ENCODE results near the gene PILRA.

GRCh38 chr7:100444311-100445278 lies 71.3 kb downstream of the PILRA start:
- TF ChIP-seq ZNF263 (CRISPR knock-in tag; IDR thresholded peaks at IDR 0.05; ENCODE audit: low read depth) = no peak
- no peak for TF ChIP-seq CTCF (IDR thresholded peaks at IDR 0.05)
- TF ChIP-seq SOX15 (CRISPR knock-in tag; IDR thresholded peaks at IDR 0.05) = no peak
- TF ChIP-seq ELF4 (CRISPR knock-in tag; IDR thresholded peaks at IDR 0.05; ENCODE audit: low read depth) = no peak
- no peak for TF ChIP-seq TEAD4 (CRISPR knock-in tag; IDR thresholded peaks at IDR 0.05)
- no peak for TF ChIP-seq MYBL2 (CRISPR knock-in tag; IDR thresholded peaks at IDR 0.05)
- no peak for TF ChIP-seq SP1 (CRISPR knock-in tag; conservative IDR thresholded peaks at IDR 0.05)
- no peak for TF ChIP-seq ATF2 (CRISPR knock-in tag; IDR thresholded peaks at IDR 0.05; ENCODE audit: borderline replicate concordance, low read depth)
- TF ChIP-seq ZBTB43 (CRISPR knock-in tag; IDR thresholded peaks at IDR 0.05) = no peak
- no peak for TF ChIP-seq SMAD3 (CRISPR knock-in tag; IDR thresholded peaks at IDR 0.05; ENCODE audit: borderline replicate concordance)
- TF ChIP-seq E2F5 (CRISPR knock-in tag; IDR thresholded peaks at IDR 0.05) = no peak
- no peak for TF ChIP-seq GRHL2 (CRISPR knock-in tag; IDR thresholded peaks at IDR 0.05; ENCODE audit: insufficient replicate concordance, severe bottlenecking)
- TF ChIP-seq E2F4 (CRISPR knock-in tag; IDR thresholded peaks at IDR 0.05; ENCODE audit: borderline replicate concordance, low read depth) = no peak
- TF ChIP-seq CREM (CRISPR knock-in tag; IDR thresholded peaks at IDR 0.05) = no peak

Data from WTC11 (cell line).